ENCODE data around the gene MED12L.

- TF ChIP-seq CTCF (IDR thresholded peaks at IDR 0.05), result no peak
- TF ChIP-seq POLR2AphosphoS5 (IDR thresholded peaks at IDR 0.05), result no peak
Measured at GRCh38 chr3:151379083-151379734, 293.7 kb downstream of the MED12L start.

Measured in breast epithelium (tissue), 3 donors.